Colonic mucosa (tissue), 4 donors: Measurements from ENCODE around the gene TEKT1. TPM values are rescaled to one million over a fixed set of nuclear protein-coding genes. Genes with fewer than 3 reads are reported as not detected.
"Not testable (repeated sequence)": the region's sequence is repeated elsewhere in the genome, so short reads cannot be mapped to it uniquely, and the experiment has no call there.

Source experiments
- DNase-seq: peaks from one replicate; pipeline ENCODE4 v3.0.0-alpha.2; 2020
- H3K27ac ChIP-seq: fragments of 200-600 bp; one replicate; pipeline ENCODE4 v1.8.0; 2021
- H3K27me3 ChIP-seq: fragments of 200-600 bp; one replicate; pipeline ENCODE4 v1.8.0; 2021
- H3K36me3 ChIP-seq: fragments of 200-600 bp; one replicate; pipeline ENCODE4 v1.8.0; 2021
- H3K4me1 ChIP-seq: fragments of 200-600 bp; one replicate; pipeline ENCODE4 v1.8.0; 2021; ENCODE audit warnings: mild to moderate bottlenecking
- H3K4me3 ChIP-seq: fragments of 200-600 bp; one replicate; pipeline ENCODE4 v1.8.0; 2021
- H3K9ac ChIP-seq, 2 donors: one replicate each; pipeline ENCODE4 v1.7.0; 2013; ENCODE audit warnings: control low read depth in 2 of 2, low read depth in 2 of 2, low read length in 2 of 2
- H3K9me3 ChIP-seq: fragments of 200-600 bp; one replicate; pipeline ENCODE4 v1.8.0; 2021
- CTCF ChIP-seq: fragments of 200-600 bp; IDR thresholded peaks from one replicate; pipeline ENCODE4 v1.8.0; 2022; ENCODE audit warnings: antibody characterized with exemption, mild to moderate bottlenecking
- intact Hi-C: fragments of 100-400 bp; cut with DNase I; formaldehyde crosslinking; loops from one replicate; pipeline ENCODE4 v1.14.1; 2022
- total RNA-seq, 2 donors: library from RNA; stranded (reverse); fragmentation: NEBNext Ultra II Directional in 1 of 2; extraction: Animal tissue kit (Norgen Biotek cat#: 25700) in 1 of 2; gene quantifications; one replicate each; pipeline ENCODE4 v1.2.1, GENCODE V29; 2021
- donor health status: healthy.
- donor health status: DM: no; HTN: no; CAD: no.
- donor health status: DM: no; HTN: no; CAD: no.

The TEKT1 gene
- total RNA-seq, 2 donors from 2014 or later = not detected

- no peak for TF ChIP-seq CTCF
- Histone ChIP-seq H3K9me3 (no peaks in the 10 kb centered on the region), H3K27me3 (peaks cover 4% of the 10 kb centered on the region), H3K27ac (no peak overlapping the region), H3K4me1 (no peaks in the 10 kb centered on the region), H3K36me3 (no peaks in the 10 kb centered on the region), H3K9ac (no peak overlapping the region), H3K4me3 (no peak overlapping the region)
- no peak for DNase-seq
- intact Hi-C loops = no loop called here
These were observed 50.6 kb downstream of the TEKT1 start for GRCh38 chr17:6780886-6781285.

GRCh38 chr17:6780001-6780400 lies 51.5 kb downstream of the TEKT1 start:
- no peak overlapping the region for H3K27ac ChIP-seq
- no peak for DNase-seq
- TF ChIP-seq CTCF = no peak
- H3K9me3 ChIP-seq = no peaks in the 10 kb centered on the region
- peaks cover 5% of the 10 kb centered on the region for H3K27me3 ChIP-seq
- H3K4me1 ChIP-seq = no peaks in the 10 kb centered on the region
- intact Hi-C loops = no loop called here
- H3K4me3 ChIP-seq = no peak overlapping the region
- H3K9ac ChIP-seq = no peak overlapping the region
- no peaks in the 10 kb centered on the region for H3K36me3 ChIP-seq

- no peak for TF ChIP-seq CTCF
- Histone ChIP-seq H3K4me3 (no peak overlapping the region), H3K27ac (no peak overlapping the region), H3K4me1 (no peaks in the 10 kb centered on the region), H3K9me3 (no peaks in the 10 kb centered on the region), H3K9ac (no peak overlapping the region), H3K27me3 (peaks cover 5% of the 10 kb centered on the region), H3K36me3 (no peaks in the 10 kb centered on the region)
- intact Hi-C loops = no loop called here
- no peak for DNase-seq
These were observed 52.1 kb downstream of the TEKT1 start for GRCh38 chr17:6779411-6779810.

DNA sequence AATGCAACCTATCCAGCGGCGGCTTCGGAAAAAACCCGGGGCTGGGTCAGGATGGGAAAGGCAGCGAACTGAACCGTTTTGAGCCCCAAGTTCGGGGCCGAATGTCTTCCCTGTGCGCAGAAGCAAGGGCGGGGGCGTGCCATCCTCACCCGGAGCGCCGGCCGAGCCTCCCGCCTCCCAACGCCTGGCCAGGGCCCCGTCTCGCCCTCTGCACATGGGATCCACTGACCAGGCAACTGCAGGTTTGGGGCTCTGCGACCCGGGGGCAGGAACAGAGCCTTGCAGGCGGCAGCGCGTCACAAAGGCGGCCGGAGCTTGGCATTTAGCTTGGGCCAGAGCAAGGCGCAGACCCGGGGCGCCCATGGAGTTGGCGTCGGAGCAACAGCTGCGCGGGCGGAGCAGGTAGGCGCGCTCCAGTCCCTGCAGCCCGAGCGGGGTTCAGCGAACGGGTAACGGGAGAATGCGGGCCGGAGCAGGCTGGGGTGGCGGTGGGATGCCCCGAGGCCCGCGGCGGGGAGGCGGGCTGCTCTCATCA lies 55.6 kb downstream of the TEKT1 start, which contains the start of gene FBXO39:
FBXO39 (plus strand) TSS at position 345 of the 535 bp plus-strand sequence. CDS start 3,654 bp downstream, outside the sequence.
- Histone ChIP-seq H3K9ac (no peak within 1 kb of the TSS), H3K4me1 (no peaks in the 10 kb centered on the region), H3K27me3 (peaks cover 5% of the 10 kb centered on the region), H3K4me3 (no peak within 1 kb of the TSS), H3K36me3 (no peaks in the 10 kb centered on the region), H3K27ac (no peak within 1 kb of the TSS), H3K9me3 (no peaks in the 10 kb centered on the region)
- DNase-seq = no peak
- intact Hi-C loops = no loop called here
- TF ChIP-seq CTCF = no peak

DNA sequence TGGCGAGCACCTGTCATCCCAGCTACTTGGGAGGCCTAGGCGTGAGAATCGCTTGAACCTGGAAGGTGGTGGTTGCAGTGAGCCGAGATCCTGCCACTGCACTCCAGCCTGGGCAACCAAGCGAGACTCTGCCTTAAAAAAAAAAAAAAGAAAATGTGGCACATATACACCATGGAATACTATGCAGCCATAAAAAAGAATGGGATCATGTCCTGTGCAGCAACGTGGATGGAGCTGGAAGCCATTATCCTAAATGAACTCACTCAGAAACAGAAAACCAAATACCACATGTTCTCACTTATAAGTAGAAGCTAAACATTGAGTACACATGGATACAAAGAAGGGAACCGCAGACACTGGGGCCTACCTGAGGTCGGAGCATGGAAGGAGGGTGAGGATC lies 56.6 kb downstream of the TEKT1 start:
- intact Hi-C loops, H3K27me3 ChIP-seq, H3K36me3 ChIP-seq: not testable (repeated sequence)

GRCh38 chr17:6772016-6772415 lies 59.5 kb downstream of the TEKT1 start:
- Histone ChIP-seq H3K27me3 (peaks cover 5% of the 10 kb centered on the region), H3K27ac (no peak overlapping the region), H3K36me3 (peaks cover 6% of the 10 kb centered on the region), H3K9ac (no peak overlapping the region), H3K4me1 (no peaks in the 10 kb centered on the region), H3K4me3 (no peak overlapping the region), H3K9me3 (no peaks in the 10 kb centered on the region)
- no peak for TF ChIP-seq CTCF
- no peak for DNase-seq
- intact Hi-C loops = no loop called here

More for the DNA sequence above, 56.6 kb downstream of the TEKT1 start:
- H3K27ac ChIP-seq, H3K4me1 ChIP-seq, DNase-seq, H3K4me3 ChIP-seq, H3K9me3 ChIP-seq, H3K9ac ChIP-seq: not testable (repeated sequence)
